NCI-H748 treated with DMSO at 0.1 percent for 48 hours (cell line): Measurements from ENCODE around the gene CHN1.

ENCODE experiments used
- DNase-seq: peaks from one replicate; lab custom pipeline; 2025; lab: John Stamatoyannopoulos, UW

Gene CHN1

DNA sequence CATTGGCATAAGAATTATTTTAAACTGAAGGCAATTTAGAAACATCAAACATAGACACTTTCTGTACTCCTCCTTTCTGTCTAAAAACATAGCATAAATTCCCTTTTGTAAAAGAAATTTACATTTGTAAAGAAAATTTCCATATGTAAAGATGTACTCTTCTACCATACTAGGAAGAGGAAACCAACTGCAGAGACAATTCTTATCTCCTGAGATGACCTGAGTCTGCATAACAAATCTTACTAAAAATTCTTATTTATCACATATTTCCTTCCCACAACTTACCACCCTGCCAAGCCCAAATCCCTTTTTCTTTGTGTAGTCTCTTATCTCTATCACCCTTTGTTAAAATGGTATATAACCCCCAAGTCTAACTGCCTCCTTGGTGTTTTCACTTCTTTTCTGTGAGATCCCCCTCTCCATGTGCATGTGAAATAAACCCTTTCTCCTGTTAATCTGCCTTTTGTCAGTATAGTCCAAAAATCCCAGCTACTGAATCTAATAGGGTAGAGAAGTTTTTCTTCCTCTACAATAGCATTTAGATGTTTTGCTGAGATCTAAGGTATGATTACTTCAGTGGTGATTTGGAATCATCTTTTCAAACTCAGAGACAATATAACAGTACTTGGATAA lies 81.0 kb downstream of the CHN1 start:
- DNase-seq = no peak

DNA sequence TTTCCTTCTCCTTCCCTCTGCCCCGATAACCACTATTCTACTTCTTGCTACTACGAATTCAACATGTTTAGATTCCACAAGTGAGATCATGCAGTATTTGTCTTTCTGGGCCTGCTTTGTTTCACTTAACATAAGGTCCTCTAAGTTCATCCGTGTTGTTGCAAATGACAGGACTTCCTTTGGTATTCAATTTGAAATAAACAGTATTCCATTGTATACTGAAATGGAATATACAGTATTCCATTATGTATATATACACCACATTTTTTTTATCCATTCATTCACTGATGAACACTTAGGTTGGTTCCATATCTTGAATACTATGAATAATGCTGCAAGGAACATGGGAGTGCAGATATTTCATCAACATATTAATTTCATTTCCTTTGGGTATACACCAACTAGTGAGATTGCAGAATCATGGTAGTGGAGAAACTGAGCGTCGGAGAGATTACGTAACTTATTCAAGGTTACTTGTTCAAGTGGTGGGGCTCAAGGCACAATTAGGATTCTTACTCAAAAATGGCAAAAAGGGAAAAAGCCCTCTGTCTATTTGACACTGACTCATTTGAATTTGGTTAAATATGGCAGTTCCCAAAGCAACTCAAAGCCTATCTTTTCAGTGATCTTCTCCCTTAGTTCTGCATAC lies 85.1 kb downstream of the CHN1 start:
- no peak for DNase-seq

DNA sequence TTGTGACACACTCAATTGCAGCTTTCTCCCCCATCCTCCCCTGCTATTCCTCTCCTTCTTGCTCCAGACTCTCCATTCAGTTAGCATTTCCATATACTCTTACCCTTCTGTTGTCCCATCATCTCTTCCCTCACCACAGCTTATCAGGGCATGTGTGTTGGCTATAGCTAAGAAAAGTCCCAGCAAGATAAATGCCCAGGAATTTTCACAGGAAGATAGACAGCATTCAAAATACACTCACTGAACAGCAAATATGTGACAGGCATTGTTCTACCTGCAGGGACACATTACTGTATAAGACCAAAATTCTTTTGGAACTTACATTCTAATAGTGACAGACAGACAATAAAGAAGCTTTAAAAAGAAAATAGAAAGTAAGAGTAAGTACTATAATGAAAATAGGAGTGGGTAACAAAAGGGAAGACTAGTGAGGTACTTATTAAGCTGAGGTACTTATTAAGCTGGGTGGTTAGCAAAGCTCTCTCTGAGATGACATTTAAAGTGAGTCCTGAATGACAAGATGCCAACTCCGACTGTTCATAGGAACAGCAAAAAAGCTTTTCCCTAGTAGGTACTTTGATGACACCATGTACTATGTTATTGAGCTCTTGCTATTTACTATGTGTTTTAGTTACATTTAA lies 86.2 kb downstream of the CHN1 start:
- no peak for DNase-seq

DNA sequence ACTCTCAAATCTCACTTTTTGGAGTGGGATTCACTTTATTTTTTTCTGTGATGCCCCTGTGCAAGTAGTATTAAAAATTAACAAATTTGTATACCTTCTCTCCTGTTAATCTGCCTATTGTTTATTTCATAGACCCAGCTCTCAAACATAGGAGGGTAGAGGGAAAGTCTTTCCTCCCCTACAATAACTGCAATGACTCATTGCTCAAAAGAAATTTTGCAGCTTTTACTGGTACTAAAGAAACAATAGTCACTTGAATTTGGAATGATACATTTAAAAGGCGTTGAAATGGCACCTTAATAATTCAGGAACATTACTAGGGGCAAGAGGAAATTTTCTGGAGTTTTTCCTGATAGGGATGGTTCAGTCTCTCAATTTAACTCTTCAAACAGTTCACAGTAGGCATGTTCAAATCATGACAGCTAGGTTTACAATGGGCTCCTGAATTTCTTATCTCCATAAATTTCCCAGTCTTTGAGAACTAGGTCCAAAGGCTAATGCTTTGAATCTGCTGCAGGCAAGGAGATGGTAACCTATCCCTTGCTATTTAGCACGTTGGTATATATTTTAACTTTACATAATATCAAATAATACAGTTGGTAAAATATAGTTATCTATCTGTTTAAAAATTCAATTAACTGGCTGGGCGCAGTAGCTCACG lies 88.8 kb downstream of the CHN1 start:
- DNase-seq = no peak

DNA sequence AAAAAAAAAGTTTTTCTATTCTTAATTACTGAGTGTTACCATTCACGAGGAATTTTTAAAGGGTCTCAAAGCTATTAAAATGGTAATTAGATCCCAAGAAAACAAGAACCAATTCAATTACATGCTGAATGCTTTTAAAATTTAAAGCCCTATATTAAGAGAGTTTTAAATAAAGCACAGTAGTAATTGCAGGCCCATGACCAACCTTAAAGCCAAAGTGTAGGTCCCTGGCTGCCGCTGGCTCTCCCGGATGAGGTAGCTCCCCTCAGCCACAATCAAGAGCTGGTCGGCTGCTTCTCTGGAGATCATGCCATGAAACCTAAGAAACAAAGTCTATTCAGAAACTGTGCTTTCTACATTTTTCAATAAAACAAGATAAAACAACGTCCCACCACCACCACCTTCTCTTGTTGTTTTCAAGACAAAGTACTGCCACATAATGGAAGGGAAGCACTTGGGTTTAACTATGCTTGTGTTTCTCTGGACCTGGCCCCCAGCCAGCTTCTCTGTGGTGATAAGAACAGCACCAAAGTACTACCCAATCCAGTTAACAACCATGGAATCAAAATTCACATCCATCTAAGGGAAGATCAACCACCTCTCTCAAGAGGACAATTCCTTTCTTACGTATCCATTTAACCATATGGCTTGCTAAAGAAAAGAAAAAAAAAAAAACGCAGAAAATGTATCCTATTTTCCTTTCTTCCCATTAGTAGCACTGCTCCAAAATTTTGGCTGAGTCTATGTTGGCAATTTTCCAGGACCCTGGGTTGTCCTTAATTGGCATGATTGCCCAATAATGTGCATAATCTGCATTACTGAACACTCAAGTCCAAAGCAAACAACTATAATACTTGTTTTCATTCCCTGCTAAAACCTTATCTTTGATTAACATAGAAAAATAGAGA lies 90.1 kb downstream of the CHN1 start:
- peak; percentile 86 for DNase-seq

DNA sequence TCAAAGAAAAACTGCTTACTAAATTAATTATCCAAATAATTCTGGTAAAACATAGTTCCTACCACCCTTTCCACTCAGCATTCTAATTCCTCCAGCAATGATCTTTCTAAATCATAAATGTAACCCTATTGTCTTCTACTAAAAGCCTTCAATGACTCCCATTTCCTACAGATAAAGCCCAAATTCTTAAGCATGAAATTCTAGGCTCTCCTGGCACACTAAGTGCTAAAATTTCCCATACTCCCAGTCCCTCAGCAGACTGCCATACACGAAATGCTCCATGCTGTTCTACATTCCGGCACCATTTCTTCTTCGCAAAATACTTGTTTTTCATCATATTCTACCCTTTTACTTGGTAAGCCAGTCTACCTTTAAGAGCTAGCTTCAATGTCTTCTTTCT lies 96.9 kb downstream of the CHN1 start:
- DNase-seq = no peak

DNA sequence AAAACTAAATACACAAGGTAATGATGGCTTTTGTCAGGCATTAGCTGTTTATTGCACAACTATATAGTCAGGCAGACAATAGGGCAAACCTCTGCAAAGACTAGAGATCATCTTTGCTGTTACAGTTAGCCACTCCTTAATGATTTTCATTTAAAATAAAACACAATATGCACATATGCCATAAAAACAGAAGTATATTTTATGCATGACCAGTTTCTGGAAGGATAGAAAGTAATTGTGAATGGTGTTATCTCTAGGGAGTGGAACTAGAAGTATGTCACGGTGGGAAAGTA lies 102.0 kb downstream of the CHN1 start:
- DNase-seq = peak; percentile 63

DNA sequence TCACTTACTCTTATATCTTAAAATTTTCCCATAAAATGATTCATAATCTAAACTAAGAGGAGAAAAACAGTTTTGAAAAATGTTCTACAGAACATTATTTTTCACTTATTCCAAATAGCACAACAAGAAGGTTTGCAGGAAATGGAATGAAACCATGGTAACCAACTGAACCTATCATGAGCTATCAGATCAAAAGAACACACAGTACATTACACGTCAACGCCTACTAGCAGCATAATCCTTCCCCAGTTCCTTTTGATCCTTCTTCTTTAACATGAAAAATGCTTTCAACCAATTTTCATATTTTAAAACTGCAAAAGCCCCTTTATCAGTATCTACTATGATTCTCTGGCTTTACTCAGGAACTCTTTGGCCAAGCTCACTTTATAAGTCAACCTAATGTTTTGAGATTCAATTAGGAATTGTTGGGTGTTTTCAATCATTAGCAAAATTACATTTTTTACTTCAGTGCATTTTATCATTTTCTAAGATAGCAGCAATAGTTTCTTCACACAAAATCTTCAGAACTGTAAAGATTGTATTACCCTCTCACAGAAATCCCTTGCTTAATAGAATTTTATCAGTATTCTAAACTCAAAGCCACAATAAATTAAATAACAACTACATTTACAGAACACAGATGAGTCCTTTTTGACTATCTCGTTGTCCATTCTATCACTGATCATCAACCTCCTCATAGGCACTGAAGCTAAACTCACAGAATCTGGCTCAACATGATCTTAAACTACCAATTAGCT lies 102.5 kb downstream of the CHN1 start:
- DNase-seq = no peak

DNA sequence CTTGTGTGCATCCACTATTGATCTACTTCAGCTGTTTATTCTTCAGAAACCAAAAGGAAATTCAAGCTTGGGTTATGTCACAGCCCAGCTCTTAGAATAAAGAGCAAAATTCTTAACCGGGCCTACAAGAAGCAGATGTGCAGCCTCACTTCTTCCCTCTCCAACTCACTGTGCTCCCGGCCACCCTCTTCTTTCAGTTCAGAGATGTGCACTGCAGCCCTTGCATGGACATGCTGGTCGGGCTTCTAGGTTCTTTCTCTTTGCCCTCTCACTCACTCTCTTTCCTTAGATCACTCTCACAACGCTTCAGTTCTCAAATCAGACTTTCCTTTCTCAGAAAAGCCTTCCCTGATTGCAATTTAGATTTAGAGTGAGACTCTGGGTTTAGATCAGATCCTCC lies 104.1 kb downstream of the CHN1 start:
- no peak for DNase-seq

DNA sequence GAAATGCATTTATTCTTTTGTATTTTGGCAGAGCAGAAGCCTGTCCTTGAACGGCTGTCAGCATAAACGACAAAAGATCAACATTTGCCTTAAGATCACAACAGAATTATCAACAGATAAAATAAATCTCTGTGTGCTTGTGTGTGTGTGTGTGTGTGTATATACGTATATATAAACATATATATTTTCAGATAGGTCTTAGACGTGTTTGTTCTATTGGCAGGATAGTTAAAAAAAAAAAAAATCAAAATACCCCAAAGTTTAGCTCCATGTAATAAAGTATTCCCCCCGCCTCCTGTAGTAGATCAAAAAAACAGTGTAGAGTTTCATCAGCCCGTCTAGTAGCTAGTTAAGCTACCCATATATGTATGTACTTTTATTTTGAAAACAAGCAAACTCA lies 107.9 kb downstream of the CHN1 start:
- no peak for DNase-seq

DNA sequence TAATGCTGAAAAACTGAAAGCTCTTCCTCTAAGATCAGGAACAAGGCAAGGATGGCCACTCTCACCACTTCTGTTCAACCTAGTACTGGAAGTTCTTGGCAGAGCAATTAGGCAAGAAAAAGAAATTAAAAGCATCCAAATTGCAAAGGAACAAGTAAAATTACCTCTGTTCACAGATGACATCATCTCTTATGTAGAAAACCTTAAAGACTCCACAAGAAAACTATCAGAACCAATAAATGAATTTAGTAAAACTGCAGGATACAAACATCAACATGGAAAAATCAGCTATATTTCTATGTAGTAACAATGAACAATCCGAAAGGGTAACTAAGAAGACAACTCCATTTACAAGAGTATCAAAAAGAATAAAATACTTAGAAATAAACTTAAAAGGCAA lies 112.2 kb downstream of the CHN1 start:
- no peak for DNase-seq

DNA sequence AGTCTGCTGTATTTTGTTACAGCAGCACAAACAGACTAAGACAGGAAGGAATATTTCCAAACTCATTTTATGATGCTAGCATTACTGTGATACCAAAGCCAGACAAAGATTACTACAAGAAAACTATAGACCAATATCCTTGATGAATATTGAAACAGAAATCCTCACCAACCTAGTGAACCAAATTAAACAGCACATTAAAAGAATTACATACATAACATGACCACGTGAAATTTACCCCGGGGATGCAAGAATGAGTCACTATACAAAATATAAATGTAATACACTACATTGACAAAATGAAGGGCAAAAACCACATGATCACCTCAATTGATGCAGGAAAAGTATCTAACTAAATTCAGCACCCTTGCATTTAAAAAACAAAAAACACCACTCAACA lies 112.6 kb downstream of the CHN1 start:
- no peak for DNase-seq

DNA sequence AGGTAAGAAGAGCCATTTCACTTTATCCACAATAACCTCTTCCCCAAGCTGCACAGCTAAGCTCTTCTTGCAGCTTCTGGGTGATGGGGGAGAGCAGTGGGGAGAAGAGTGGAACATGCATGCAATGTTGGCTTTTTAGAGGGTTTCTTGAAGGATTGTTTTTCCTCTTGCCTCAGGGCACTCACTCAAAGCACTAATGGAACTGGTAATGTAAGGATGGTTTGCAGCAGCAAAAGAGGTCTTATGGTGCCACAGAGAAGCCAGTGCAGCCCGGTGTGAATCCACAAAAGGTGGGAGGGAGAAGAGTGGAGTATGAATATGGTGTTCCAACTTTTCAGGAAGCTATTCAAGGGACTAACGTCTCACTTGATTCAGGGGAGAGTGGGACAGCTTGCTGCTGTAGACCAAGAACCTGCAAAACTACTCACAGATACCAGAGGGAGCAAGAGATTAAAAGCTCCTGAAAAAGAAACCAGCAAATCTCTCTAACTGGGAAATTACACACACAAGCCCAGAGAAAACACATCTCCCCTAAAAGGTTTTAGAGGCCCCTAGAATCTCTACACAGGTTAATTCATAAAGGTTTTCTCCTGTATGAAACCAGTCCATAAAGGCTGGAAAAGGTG lies 116.4 kb downstream of the CHN1 start:
- no peak for DNase-seq

DNA sequence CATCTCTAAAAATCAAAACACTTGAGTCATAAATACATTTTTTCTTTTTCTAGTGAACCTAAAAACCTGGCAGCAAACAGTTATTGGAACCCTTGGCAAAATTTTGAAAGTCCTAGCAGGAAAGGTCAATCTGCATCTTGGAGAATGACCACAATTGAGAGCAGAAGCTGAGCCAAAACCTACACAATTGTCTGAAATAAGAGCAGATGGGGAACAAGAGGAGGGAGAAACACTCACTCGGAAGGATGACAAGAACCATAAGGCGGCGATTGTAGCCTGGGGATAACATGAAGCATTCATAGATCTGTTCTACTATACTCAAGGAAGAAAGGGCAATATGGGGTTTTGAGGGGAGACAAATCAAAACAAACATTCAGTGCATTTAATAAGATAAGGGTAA lies 117.0 kb downstream of the CHN1 start:
- no peak for DNase-seq

DNA sequence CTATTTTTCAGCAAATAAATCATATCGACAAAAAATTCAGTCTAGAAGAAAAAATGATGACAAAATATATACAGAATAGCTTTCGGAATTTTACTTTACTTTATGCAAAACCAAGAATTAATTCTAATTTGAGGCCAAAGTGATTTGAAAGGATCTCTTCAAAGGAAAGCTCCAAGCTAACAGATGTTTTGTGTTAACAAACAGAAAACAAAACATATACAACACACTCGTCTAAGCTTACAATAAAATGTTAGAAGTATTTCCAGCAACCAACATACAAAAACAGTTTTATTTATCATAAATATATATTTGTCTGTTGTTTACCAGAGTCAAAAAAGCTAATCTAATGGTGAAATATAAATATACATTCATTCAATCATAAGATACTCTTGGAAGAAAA lies 122.8 kb downstream of the CHN1 start:
- DNase-seq = no peak

DNA sequence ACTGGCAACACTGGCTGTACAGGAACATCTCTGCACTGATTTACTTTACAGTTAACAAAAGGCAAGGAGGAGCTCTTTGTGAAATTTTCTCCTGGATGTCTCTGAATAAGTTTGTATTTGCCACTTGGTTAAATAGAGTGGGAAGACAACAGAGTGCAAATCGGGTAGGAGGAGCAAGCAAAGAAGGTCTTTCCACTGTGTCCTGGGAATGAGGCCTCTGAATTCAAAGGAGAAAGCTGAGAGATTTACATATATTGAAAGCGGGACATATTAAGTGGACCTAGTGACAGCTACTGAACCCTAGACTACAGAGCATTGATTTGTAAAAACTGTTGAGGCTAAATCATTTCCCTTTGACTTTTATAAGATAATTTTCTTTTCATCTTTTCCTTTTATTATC lies 123.5 kb downstream of the CHN1 start:
- DNase-seq = no peak

DNA sequence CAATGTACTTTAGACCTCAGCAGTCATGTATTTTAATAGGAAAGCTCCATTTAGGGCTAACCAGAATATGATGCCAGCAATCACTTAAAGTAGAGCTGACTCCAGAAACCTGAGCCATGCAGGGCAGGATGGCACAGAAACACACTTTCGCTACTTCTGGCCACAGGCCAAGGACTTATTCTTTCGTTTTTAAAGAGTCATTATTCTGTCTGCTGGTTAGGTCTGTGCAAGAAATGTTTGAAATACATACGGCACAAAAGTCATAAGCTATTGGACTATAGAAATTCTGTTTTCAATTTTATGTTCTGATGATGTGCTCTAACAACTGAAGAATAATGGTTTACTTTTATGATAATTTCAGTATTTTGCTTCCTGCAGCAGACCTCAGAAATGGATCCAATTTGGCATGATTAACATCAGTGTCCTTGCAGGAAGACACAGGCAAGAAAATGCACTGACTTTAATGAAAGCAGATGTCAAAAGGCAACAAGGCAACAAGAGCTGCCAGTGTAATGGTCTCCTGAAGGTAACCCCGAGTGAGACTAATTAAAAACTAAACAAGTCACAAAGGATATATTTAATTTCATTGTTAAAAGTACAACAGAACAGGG lies 126.5 kb downstream of the CHN1 start:
- no peak for DNase-seq

DNA sequence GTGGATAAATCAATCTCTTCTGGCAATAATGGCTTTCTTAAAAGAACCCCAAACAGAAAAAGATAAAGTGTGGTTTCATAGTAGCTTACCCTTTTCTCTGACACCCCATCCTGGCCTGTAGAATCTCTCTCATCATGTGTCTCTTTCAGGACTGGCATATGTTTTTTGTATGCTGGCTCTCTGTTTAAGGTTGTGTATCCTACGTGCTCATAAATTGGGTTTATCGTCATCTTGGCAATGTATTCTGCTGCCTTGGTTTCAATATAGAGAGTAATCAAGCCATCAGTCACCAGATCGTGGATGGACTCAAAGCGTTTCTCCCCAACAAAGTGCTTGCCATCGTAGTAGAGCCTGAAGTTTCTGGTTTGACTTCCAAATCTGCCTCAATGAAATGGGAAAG lies 127.4 kb downstream of the CHN1 start:
- no peak for DNase-seq

DNA sequence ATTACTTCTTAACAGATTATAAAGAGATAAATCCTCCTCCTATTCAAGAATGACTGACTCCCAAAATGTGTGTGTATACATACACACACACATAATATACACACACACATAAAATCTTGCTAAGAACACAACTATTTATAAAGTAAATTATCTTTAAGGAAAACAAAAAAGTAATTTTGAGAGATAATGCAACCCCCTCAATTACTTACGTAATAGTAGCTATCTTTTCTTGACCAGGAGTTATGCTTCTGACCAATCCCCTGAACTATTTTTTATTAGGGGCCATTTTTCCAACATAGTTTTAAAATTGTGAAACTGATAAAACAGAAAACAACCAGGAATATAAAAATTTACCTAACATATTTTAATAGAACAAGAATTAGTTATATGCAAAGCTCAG lies 127.9 kb downstream of the CHN1 start:
- no peak for DNase-seq

DNA sequence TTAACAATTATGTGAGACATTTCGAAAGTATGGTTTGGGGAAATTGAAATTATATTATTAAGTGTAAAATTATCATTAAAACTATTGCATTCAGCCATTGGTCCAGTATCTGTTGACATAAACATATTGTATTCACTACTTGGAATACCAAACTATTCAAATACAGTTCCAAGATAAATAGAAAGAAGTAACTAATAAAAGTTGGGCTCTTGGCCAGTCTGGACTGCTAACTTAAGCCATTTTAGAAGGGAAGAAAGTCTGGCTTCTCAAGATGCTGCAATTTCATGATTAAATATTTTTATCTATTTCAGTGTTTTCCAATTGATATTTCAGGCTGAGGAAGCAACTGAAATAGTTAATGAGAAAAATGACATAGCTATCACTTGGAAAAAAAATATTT lies 131.1 kb downstream of the CHN1 start:
- no peak for DNase-seq

DNA sequence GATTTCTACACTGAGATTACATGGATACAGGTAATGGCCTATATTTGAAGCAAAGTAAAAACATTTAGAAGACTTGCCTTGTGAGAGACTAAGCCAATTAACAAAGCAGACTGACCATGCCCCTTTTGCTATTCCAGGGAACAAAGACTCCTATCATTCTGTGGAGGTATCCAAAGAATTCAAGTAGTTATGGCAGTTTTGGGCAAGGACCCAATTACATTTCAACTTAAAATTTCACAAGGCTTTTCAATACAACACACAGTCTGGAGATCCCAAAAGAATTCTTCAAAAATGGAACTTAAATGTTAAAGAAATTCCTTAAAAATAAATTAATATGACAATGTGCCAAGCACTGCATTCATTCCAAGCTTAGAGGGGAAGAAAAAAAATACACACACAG lies 131.7 kb downstream of the CHN1 start:
- no peak for DNase-seq
